22Rv1 (cell line): ENCODE results near the gene TOGARAM1.

Source experiments
- ZFX ChIP-seq: fragments of 450-650 bp; IDR thresholded peaks from 2 replicates; pipeline ENCODE4 v1.6.1; 2017; ENCODE audit warnings: antibody characterized with exemption, borderline replicate concordance
- TF ChIP-seq, protein P1 (sequence below): fragments of 450-650 bp; IDR thresholded peaks from 2 replicates; pipeline ENCODE4 v1.5.1; 2017; ENCODE audit warnings: mild to moderate bottlenecking

DNA sequence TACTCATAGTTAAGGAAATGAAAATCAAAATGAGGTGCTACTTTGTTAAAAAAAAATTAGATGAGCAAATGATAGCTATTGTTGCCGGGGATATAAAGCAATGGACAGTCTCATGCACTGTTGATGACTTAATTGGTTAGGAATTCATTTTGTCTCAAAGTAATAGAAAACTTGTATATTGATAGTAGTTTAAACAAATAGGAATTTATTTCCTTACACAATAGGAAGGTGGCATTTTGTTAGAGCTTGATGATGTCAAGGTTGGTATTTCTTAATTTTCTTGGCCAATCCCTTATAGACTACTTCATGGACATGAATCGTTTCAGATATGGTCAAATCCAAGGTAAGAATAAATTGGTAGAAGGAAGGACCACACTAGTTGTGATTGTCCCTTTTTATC lies 129.7 kb downstream of the TOGARAM1 start:
- TF ChIP-seq, protein P1, sequence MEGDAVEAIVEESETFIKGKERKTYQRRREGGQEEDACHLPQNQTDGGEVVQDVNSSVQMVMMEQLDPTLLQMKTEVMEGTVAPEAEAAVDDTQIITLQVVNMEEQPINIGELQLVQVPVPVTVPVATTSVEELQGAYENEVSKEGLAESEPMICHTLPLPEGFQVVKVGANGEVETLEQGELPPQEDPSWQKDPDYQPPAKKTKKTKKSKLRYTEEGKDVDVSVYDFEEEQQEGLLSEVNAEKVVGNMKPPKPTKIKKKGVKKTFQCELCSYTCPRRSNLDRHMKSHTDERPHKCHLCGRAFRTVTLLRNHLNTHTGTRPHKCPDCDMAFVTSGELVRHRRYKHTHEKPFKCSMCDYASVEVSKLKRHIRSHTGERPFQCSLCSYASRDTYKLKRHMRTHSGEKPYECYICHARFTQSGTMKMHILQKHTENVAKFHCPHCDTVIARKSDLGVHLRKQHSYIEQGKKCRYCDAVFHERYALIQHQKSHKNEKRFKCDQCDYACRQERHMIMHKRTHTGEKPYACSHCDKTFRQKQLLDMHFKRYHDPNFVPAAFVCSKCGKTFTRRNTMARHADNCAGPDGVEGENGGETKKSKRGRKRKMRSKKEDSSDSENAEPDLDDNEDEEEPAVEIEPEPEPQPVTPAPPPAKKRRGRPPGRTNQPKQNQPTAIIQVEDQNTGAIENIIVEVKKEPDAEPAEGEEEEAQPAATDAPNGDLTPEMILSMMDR = no peak
- no peak for TF ChIP-seq ZFX
